A549 (cell line): ENCODE data around the gene MAT2A.

Experiments used
- CEBPB ChIP-seq, 2 experiments: fragments of >200 bp in 1 of 2; sonication (Bioruptor Twin) in 1 of 2; formaldehyde crosslinking in 1 of 2; IDR thresholded peaks; 2 replicates each; pipeline ENCODE4 v1.6.1; 2012 to 2016
- FOSL2 ChIP-seq, 2 experiments: fragments of 450-650 bp in 1 of 2; fragments of >200 bp in 1 of 2; sonication (Bioruptor Twin) in 1 of 2; formaldehyde crosslinking; IDR thresholded peaks; 2 replicates each; pipeline versions ENCODE4 v1.5.0 to v1.6.1; 2016 to 2020; ENCODE audit warnings: mild to moderate bottlenecking in 1 of 2, moderate library complexity in 1 of 2
- JUN ChIP-seq, 2 experiments: fragments of >200 bp; sonication (Bioruptor Twin); formaldehyde crosslinking; IDR thresholded peaks; 2 replicates in 1 of 2; 3 replicates in 1 of 2; pipeline ENCODE4 v1.6.1; 2016 to 2017
- POLR2A ChIP-seq: IDR thresholded peaks from 2 replicates; pipeline ENCODE4 v1.6.1; 2012; ENCODE audit warnings: mild to moderate bottlenecking, low read length
- POLR2AphosphoS2 ChIP-seq: conservative IDR thresholded peaks from 2 replicates; pipeline ENCODE4 v1.6.1; 2012; ENCODE audit warnings: low read length, improper control_type of control experiment, inconsistent platforms
- RAD21 ChIP-seq, 2 experiments: fragments of >200 bp in 1 of 2; sonication (Bioruptor Twin) in 1 of 2; formaldehyde crosslinking in 1 of 2; IDR thresholded peaks in 1 of 2; conservative IDR thresholded peaks in 1 of 2; 2 replicates in 1 of 2; 3 replicates in 1 of 2; pipeline ENCODE4 v1.6.1; 2012 to 2018; ENCODE audit warnings: inconsistent platforms in 1 of 2
- RNF2 ChIP-seq: fragments of 200-600 bp; sonication (generic); IDR thresholded peaks from 2 replicates; pipeline ENCODE4 v1.6.1; 2016; ENCODE audit warnings: low read depth, mild to moderate bottlenecking, antibody characterized with exemption, moderate library complexity, borderline replicate concordance
- TFCP2L1 ChIP-seq: fragments of 250-450 bp; sonication (Bioruptor Pico); IDR thresholded peaks from 2 replicates; pipeline ENCODE4 v1.5.0; 2021; ENCODE audit warnings: mild to moderate bottlenecking
- TF ChIP-seq, protein P1 (sequence below): fragments of >200 bp; sonication (Bioruptor Twin); formaldehyde crosslinking; IDR thresholded peaks from 3 replicates; pipeline ENCODE4 v1.5.1; 2016
- TF ChIP-seq, protein P2 (sequence below): fragments of 200-600 bp; sonication (generic); IDR thresholded peaks from 2 replicates; pipeline ENCODE4 v1.6.1; 2016; ENCODE audit warnings: antibody characterized with exemption, mild to moderate bottlenecking, moderate library complexity
- TF ChIP-seq, protein P3 (sequence below): fragments of 450-650 bp; IDR thresholded peaks from 2 replicates; pipeline ENCODE4 v1.6.1; 2014; ENCODE audit warnings: antibody characterized with exemption

DNA sequence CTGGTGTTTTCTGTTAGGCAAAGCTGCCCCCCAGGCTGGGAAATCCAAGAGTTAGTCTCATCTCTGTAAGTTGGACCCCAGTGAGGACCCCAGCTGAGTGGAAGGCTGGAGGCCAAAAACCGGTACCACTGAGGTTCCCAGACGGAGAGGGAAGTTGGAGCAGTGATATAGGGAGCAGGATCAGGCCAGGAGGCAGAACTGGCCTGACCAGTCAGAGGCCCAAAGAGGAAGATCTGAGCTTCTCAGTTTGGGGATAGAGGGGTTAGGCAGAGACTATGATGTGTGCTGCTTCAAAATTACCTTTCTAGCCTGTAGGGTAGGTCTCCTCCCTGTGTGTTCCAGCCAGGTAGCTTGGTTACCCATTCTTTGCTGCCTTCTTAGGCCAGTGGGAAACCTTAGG is 52.0 kb downstream of the MAT2A start:
- TF ChIP-seq, protein P1, sequence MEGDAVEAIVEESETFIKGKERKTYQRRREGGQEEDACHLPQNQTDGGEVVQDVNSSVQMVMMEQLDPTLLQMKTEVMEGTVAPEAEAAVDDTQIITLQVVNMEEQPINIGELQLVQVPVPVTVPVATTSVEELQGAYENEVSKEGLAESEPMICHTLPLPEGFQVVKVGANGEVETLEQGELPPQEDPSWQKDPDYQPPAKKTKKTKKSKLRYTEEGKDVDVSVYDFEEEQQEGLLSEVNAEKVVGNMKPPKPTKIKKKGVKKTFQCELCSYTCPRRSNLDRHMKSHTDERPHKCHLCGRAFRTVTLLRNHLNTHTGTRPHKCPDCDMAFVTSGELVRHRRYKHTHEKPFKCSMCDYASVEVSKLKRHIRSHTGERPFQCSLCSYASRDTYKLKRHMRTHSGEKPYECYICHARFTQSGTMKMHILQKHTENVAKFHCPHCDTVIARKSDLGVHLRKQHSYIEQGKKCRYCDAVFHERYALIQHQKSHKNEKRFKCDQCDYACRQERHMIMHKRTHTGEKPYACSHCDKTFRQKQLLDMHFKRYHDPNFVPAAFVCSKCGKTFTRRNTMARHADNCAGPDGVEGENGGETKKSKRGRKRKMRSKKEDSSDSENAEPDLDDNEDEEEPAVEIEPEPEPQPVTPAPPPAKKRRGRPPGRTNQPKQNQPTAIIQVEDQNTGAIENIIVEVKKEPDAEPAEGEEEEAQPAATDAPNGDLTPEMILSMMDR: no peak
- TF ChIP-seq FOSL2 (IDR thresholded peaks at IDR 0.05) (no peak), FOSL2 (CRISPR knock-in tag; IDR thresholded peaks at IDR 0.05) (no peak), RNF2 (no peak), POLR2AphosphoS2 (no peak), POLR2A (no peak), JUN (IDR thresholded peaks at IDR 0.05) (no peak), RAD21 (conservative IDR thresholded peaks at IDR 0.05 in 1 of 2, IDR thresholded peaks at IDR 0.05 in 1 of 2) (no peak), TFCP2L1 (CRISPR knock-in tag) (no peak), CEBPB (IDR thresholded peaks at IDR 0.05) (no peak)
- TF ChIP-seq, protein P2, sequence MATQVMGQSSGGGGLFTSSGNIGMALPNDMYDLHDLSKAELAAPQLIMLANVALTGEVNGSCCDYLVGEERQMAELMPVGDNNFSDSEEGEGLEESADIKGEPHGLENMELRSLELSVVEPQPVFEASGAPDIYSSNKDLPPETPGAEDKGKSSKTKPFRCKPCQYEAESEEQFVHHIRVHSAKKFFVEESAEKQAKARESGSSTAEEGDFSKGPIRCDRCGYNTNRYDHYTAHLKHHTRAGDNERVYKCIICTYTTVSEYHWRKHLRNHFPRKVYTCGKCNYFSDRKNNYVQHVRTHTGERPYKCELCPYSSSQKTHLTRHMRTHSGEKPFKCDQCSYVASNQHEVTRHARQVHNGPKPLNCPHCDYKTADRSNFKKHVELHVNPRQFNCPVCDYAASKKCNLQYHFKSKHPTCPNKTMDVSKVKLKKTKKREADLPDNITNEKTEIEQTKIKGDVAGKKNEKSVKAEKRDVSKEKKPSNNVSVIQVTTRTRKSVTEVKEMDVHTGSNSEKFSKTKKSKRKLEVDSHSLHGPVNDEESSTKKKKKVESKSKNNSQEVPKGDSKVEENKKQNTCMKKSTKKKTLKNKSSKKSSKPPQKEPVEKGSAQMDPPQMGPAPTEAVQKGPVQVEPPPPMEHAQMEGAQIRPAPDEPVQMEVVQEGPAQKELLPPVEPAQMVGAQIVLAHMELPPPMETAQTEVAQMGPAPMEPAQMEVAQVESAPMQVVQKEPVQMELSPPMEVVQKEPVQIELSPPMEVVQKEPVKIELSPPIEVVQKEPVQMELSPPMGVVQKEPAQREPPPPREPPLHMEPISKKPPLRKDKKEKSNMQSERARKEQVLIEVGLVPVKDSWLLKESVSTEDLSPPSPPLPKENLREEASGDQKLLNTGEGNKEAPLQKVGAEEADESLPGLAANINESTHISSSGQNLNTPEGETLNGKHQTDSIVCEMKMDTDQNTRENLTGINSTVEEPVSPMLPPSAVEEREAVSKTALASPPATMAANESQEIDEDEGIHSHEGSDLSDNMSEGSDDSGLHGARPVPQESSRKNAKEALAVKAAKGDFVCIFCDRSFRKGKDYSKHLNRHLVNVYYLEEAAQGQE: no peak
- TF ChIP-seq, protein P3, sequence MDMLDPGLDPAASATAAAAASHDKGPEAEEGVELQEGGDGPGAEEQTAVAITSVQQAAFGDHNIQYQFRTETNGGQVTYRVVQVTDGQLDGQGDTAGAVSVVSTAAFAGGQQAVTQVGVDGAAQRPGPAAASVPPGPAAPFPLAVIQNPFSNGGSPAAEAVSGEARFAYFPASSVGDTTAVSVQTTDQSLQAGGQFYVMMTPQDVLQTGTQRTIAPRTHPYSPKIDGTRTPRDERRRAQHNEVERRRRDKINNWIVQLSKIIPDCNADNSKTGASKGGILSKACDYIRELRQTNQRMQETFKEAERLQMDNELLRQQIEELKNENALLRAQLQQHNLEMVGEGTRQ: no peak
